Measurements from ENCODE around the gene RALGAPA2. TPM values are rescaled to one million over a fixed set of nuclear protein-coding genes. Genes with fewer than 3 reads are reported as not detected.

RALGAPA2 gene
- total RNA-seq, 2 experiments from 2014 or later, result 21.2 to 21.9 TPM

GRCh38 chr20:20720158-20720557, 7.7 kb upstream of the RALGAPA2 start:
- no peaks in the 10 kb centered on the region for H3K4me1 Mint-ChIP-seq (ENCODE audit: low read depth)
- CTCF ChIA-PET, result no interaction called here
- H3K27ac Mint-ChIP-seq, result no peak overlapping the region
- Histone ChIP-seq H3K27ac (ENCODE audit: low read depth in 1 of 2, low read length in 2 of 2) (no peak overlapping the region), H3K27me3 (ENCODE audit: control insufficient read depth in 1 of 2, insufficient read depth in 2 of 2, low read length in 2 of 2) (peaks cover 0 to 3% of the 10 kb centered on the region in 2 experiments), H3K4me1 (ENCODE audit: insufficient read depth, low read length) (no peaks in the 10 kb centered on the region), H3K36me3 (ENCODE audit: insufficient read depth, low read length) (no peaks in the 10 kb centered on the region), H3K9me3 (ENCODE audit: control insufficient read depth in 1 of 2, insufficient read depth in 1 of 2, low read length in 2 of 2) (no peaks in the 10 kb centered on the region), H3K4me3 (ENCODE audit: low read length) (no peak overlapping the region)
- peaks cover 5% of the 10 kb centered on the region for H3K27me3 Mint-ChIP-seq
- no peaks in the 10 kb centered on the region for H3K9me3 Mint-ChIP-seq
- TF ChIP-seq CTCF (IDR thresholded peaks at IDR 0.05), result no peak
- intact Hi-C loops (cut with DNase I, micrococcal nuclease), result no loop called here
- no peaks in the 10 kb centered on the region for H3K36me3 Mint-ChIP-seq (ENCODE audit: low read depth)
- H3K4me3 Mint-ChIP-seq, result no peak overlapping the region
- POLR2A ChIA-PET, result no interaction called here
- ATAC-seq (ENCODE audit: poor library complexity), result no peak
- DNase-seq, result no peak

- Histone ChIP-seq H3K36me3 (ENCODE audit: insufficient read depth, low read length) (no peaks in the 10 kb centered on the region), H3K4me1 (ENCODE audit: insufficient read depth, low read length) (no peaks in the 10 kb centered on the region), H3K27me3 (ENCODE audit: control insufficient read depth in 1 of 2, insufficient read depth in 2 of 2, low read length in 2 of 2) (peaks cover 0 to 3% of the 10 kb centered on the region in 2 experiments), H3K9me3 (ENCODE audit: control insufficient read depth in 1 of 2, insufficient read depth in 1 of 2, low read length in 2 of 2) (no peaks in the 10 kb centered on the region), H3K4me3 (ENCODE audit: low read length) (no peak overlapping the region), H3K27ac (ENCODE audit: low read depth in 1 of 2, low read length in 2 of 2) (no peak overlapping the region)
- peaks cover 5% of the 10 kb centered on the region for H3K27me3 Mint-ChIP-seq
- H3K4me1 Mint-ChIP-seq (ENCODE audit: low read depth), result no peaks in the 10 kb centered on the region
- no peak for DNase-seq
- no peak overlapping the region for H3K4me3 Mint-ChIP-seq
- H3K27ac Mint-ChIP-seq, result no peak overlapping the region
- ChIA-PET POLR2A (no interaction called here), CTCF (no interaction called here)
- no peak for TF ChIP-seq CTCF (IDR thresholded peaks at IDR 0.05)
- no peaks in the 10 kb centered on the region for H3K9me3 Mint-ChIP-seq
- intact Hi-C loops (cut with DNase I, micrococcal nuclease), result loop anchor here (10.0 kb wide), 4 partner anchors 405 to 1925 kb away; partner anchors contain the start of genes KIZ (in 1 of the 2), NAA20 (in 1 of the 2) and NKX2-2 (in 1 of the 2)
- no peak for ATAC-seq (ENCODE audit: poor library complexity)
- H3K36me3 Mint-ChIP-seq (ENCODE audit: low read depth), result no peaks in the 10 kb centered on the region
These were observed 7.0 kb upstream of the RALGAPA2 start for GRCh38 chr20:20719411-20719810.

- Histone ChIP-seq H3K9me3 (ENCODE audit: control insufficient read depth in 1 of 2, insufficient read depth in 1 of 2, low read length in 2 of 2) (no peaks in the 10 kb centered on the region), H3K27me3 (ENCODE audit: control insufficient read depth in 1 of 2, insufficient read depth in 2 of 2, low read length in 2 of 2) (no peaks in the 10 kb centered on the region), H3K36me3 (ENCODE audit: insufficient read depth, low read length) (no peaks in the 10 kb centered on the region), H3K4me1 (ENCODE audit: insufficient read depth, low read length) (peaks cover 15% of the 10 kb centered on the region), H3K4me3 (ENCODE audit: low read length) (peak overlapping the region; percentile 82), H3K27ac (ENCODE audit: low read depth in 1 of 2, low read length in 2 of 2) (peak overlapping the region; percentile 79 to 95)
- Mint-ChIP-seq H3K4me3 (peak overlapping the region; percentile 95), H3K36me3 (ENCODE audit: low read depth) (peaks cover 8% of the 10 kb centered on the region), H3K9me3 (no peaks in the 10 kb centered on the region), H3K27ac (peak overlapping the region; percentile 92), H3K27me3 (peaks cover 5% of the 10 kb centered on the region), H3K4me1 (ENCODE audit: low read depth) (peaks cover 35% of the 10 kb centered on the region)
- CTCF ChIA-PET, result interaction anchor here (1.3 kb wide), 1 partner anchor 8 kb away, joined by 3 read pairs; no protein-coding TSS in a partner anchor
- peak in 1 of 14 experiments; percentile 7 for DNase-seq
- POLR2A ChIA-PET, result interaction anchor here (0.6 to 1.6 kb wide), 6 partner anchors 10 to 661 kb away, joined by 3 to 9 read pairs (median 5); partner anchors contain the start of genes CFAP61, CRNKL1, KIZ and XRN2
- no peak for TF ChIP-seq CTCF (IDR thresholded peaks at IDR 0.05)
- ATAC-seq (ENCODE audit: poor library complexity), result no peak
- intact Hi-C loops (cut with DNase I, micrococcal nuclease), result loop anchor here (1.0 to 10.0 kb wide), 6 partner anchors 411 to 1919 kb away; partner anchors contain the start of genes CFAP61 (in 1 of the 2), CRNKL1 (in 1 of the 2), KIZ (in 1 of the 2) and NAA20 (in 1 of the 2)
These were observed 861 bp upstream of the RALGAPA2 start for GRCh38 chr20:20713244-20713765.

All from CD4-positive, alpha-beta T cell (primary cell).